Spleen (tissue), 11 donors: ENCODE measurements around the gene HNRNPM. TPM values are rescaled to one million over a fixed set of nuclear protein-coding genes. Genes with fewer than 3 reads are reported as not detected.

Source experiments
- DNase-seq: peaks from one replicate; pipeline ENCODE4 v3.0.0-alpha.2; 2020
- H3K27ac ChIP-seq, 8 donors: fragments of 200-600 bp; sonication (generic) in 7 of 8; 1 replicate in 4 of 8; 2 replicates in 4 of 8; pipeline versions ENCODE4 v1.5.0 to v1.8.0; 2016 to 2021; ENCODE audit warnings: inconsistent platforms in 4 of 8, mild to moderate bottlenecking in 4 of 8, moderate library complexity in 1 of 8
- H3K27me3 ChIP-seq, 7 donors: fragments of 200-600 bp; sonication (generic) in 6 of 7; replicated peaks in 1 of 7; 1 replicate in 4 of 7; 2 replicates in 3 of 7; pipeline versions ENCODE4 v1.5.0 to v1.8.0; 2016 to 2021; ENCODE audit warnings: inconsistent platforms in 3 of 7, mild to moderate bottlenecking in 1 of 7
- H3K36me3 ChIP-seq, 6 donors: fragments of 200-600 bp; sonication (generic) in 5 of 6; 1 replicate in 4 of 6; 2 replicates in 2 of 6; pipeline versions ENCODE4 v1.5.0 to v1.8.0; 2016 to 2021; ENCODE audit warnings: inconsistent platforms in 2 of 6
- H3K4me1 ChIP-seq, 6 donors: fragments of 200-600 bp; sonication (generic) in 5 of 6; 1 replicate in 3 of 6; 2 replicates in 3 of 6; pipeline versions ENCODE4 v1.5.0 to v1.8.0; 2016 to 2021; ENCODE audit warnings: inconsistent platforms in 3 of 6
- H3K4me3 ChIP-seq, 8 donors: fragments of 200-600 bp; sonication (generic) in 7 of 8; 1 replicate in 4 of 8; 2 replicates in 4 of 8; pipeline versions ENCODE4 v1.5.0 to v1.8.0; 2016 to 2021; ENCODE audit warnings: inconsistent platforms in 4 of 8, mild to moderate bottlenecking in 4 of 8, moderate library complexity in 2 of 8
- H3K9me3 ChIP-seq, 8 donors: fragments of 200-600 bp; sonication (generic) in 7 of 8; 1 replicate in 4 of 8; 2 replicates in 4 of 8; pipeline versions ENCODE4 v1.5.0 to v1.8.0; 2016 to 2021; ENCODE audit warnings: inconsistent platforms in 4 of 8
- POLR2A ChIP-seq, 3 donors: fragments of 450-650 bp; IDR thresholded peaks; one replicate each; pipeline ENCODE4 v1.5.1; 2017; ENCODE audit warnings: antibody characterized with exemption in 3 of 3, mild to moderate bottlenecking in 1 of 3
- POLR2AphosphoS5 ChIP-seq, 3 donors: sonication (generic); formaldehyde crosslinking; IDR thresholded peaks; one replicate each; pipeline ENCODE4 v1.5.1; 2017; ENCODE audit warnings: antibody characterized with exemption in 3 of 3
- WGBS, 5 donors: extraction: QIAGEN DNeasy Blood & Tissue Kit in 3 of 5; methylation state at CpG; one replicate each; pipeline versions ENCODE4 v1.1.5 to v1.1.7; 2013 to 2018; 5-methylcytosine and 5-hydroxymethylcytosine counted together
- intact Hi-C: fragments of 100-400 bp; cut with DNase I; formaldehyde crosslinking; loops from one replicate; pipeline ENCODE4 v1.15.0; 2023; ENCODE audit warnings: low total_unique reads
- polyA plus RNA-seq, 3 donors: library from polyadenylated mRNA; stranded (reverse); fragments of 200-250 nt; gene quantifications; one replicate each; pipeline ENCODE4 v1.2.1, GENCODE V29; 2013
- total RNA-seq, 7 donors: library from RNA; depleted of rRNA in 3 of 7; stranded (reverse); fragments of >200 nt in 3 of 7; fragmentation: NEBNext Ultra II Directional in 4 of 7; extraction: Animal tissue kit (Norgen Biotek cat#: 25700) in 4 of 7; gene quantifications; one replicate each; pipeline versions ENCODE4 v1.1.0 to v1.2.1, GENCODE V29; 2016 to 2021
- TF ChIP-seq, protein P1 (sequence below), 11 experiments: fragments of 200-600 bp in 7 of 11; fragments of 450-650 bp in 4 of 11; sonication (generic) in 4 of 11; IDR thresholded peaks in 8 of 11; conservative IDR thresholded peaks in 3 of 11; 1 replicate in 7 of 11; 2 replicates in 4 of 11; pipeline versions ENCODE4 v1.4.0 to v1.8.0; 2016 to 2021; ENCODE audit warnings: antibody characterized with exemption in 11 of 11, inconsistent platforms in 4 of 11, mild to moderate bottlenecking in 1 of 11
- donor health status: healthy with polysubstance abuse.
- donor health status: DM: no; HTN: no; CAD: no; lungs with moderate emphysema.
- donor health status: DM: no; HTN: no; CAD: no.
- donor health status: Bipolar disorder and iron deficiency.
- donor health status: healthy.
- donor health status: DM: no; HTN: no; CAD: no.
- donor health status: DM: yes; HTN: yes; CAD: no.

Gene HNRNPM
- total and polyA plus RNA-seq, 10 donors = 77.1 to 229 (median 138) TPM

DNA sequence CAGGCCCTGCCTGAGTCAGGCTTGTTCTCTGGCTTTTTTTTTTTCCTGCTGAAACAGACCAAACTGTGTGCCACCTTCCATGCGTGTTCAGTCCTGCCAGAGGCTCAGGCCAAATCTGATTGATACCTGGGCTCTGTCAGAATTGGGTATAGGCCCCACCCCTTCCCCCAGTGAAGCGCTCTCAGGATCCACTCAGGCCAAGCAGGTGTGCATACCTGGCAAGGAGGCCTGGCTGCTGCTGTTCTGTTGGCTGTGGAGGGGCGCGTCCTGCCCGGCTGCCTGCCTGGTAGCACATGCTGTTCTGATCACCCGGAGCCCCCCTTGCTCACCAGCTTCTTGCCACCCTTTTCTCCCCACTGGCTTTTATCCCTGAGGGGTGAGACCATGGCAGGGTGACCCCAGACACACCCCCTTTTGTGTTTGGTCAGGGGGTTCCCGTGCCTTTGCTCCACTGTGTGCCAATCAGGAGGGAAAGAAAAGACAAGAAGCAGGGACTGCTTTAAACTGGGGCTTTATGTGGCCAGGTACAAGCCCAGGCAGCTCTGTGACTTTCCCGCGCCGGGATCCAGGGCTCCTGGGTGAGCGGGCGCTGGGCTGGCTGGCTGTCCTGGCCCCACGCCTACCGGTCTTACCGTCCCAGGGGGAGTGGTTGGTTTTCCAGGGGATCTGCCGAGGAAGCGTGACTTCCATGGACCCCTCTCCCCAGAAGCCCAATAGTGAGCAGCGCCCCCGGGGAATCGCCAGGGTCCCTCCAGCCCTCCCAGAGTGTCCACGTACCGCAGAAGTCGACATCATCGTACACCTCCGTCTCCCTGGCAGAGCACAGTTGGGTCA lies 45.0 kb downstream of the HNRNPM start:
- TF ChIP-seq POLR2AphosphoS5 (IDR thresholded peaks at IDR 0.05) (peak; percentile 12 to 20 (median 17)), POLR2A (IDR thresholded peaks at IDR 0.05) (no peak)
- TF ChIP-seq, protein P1, sequence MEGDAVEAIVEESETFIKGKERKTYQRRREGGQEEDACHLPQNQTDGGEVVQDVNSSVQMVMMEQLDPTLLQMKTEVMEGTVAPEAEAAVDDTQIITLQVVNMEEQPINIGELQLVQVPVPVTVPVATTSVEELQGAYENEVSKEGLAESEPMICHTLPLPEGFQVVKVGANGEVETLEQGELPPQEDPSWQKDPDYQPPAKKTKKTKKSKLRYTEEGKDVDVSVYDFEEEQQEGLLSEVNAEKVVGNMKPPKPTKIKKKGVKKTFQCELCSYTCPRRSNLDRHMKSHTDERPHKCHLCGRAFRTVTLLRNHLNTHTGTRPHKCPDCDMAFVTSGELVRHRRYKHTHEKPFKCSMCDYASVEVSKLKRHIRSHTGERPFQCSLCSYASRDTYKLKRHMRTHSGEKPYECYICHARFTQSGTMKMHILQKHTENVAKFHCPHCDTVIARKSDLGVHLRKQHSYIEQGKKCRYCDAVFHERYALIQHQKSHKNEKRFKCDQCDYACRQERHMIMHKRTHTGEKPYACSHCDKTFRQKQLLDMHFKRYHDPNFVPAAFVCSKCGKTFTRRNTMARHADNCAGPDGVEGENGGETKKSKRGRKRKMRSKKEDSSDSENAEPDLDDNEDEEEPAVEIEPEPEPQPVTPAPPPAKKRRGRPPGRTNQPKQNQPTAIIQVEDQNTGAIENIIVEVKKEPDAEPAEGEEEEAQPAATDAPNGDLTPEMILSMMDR (IDR thresholded peaks at IDR 0.05 in 8 of 11, conservative IDR thresholded peaks at IDR 0.05 in 3 of 11) = no peak
- WGBS, 5 donors = 84 to 91% (median 87%) methylated on average over 14 to 25 of the region's 25 CpGs
- Histone ChIP-seq H3K27me3 (no peaks in the 10 kb centered on the region), H3K4me1 (peaks cover 5 to 93% (median 40%) of the 10 kb centered on the region in 6 donors), H3K4me3 (peak overlapping the region in 1 of 8 donors; percentile 19), H3K27ac (peak overlapping the region in 6 of 8 donors; percentile 33 to 95 (median 70)), H3K36me3 (peaks cover 7 to 76% (median 50%) of the 10 kb centered on the region in 6 donors), H3K9me3 (no peaks in the 10 kb centered on the region)
- peak; percentile 69 for DNase-seq
- intact Hi-C loops = no loop called here

GRCh38 chr19:8490395-8490760 lies 45.6 kb downstream of the HNRNPM start:
- TF ChIP-seq POLR2A (IDR thresholded peaks at IDR 0.05) (no peak), POLR2AphosphoS5 (IDR thresholded peaks at IDR 0.05) (peak in 2 of 3 donors; percentile 12 to 47)
- H3K4me3 ChIP-seq = peak overlapping the region in 1 of 8 donors; percentile 19
- H3K36me3 ChIP-seq = peaks cover 7 to 70% (median 44%) of the 10 kb centered on the region in 6 donors
- intact Hi-C loops = no loop called here
- peak overlapping the region in 4 of 8 donors; percentile 33 to 95 (median 88) for H3K27ac ChIP-seq
- peaks cover 5 to 93% (median 38%) of the 10 kb centered on the region in 6 donors for H3K4me1 ChIP-seq
- DNase-seq = peak; percentile 68
- no peaks in the 10 kb centered on the region for H3K9me3 ChIP-seq
- no peaks in the 10 kb centered on the region for H3K27me3 ChIP-seq
- WGBS, 5 donors = 75 to 87% (median 84%) methylated on average over 12 to 24 of the region's 24 CpGs

- WGBS, 5 donors = 77 to 88% (median 80%) methylated on average over 10 to 12 of the region's 12 CpGs
- TF ChIP-seq POLR2AphosphoS5 (IDR thresholded peaks at IDR 0.05) = peak in 1 of 3 donors; percentile 2
- TF ChIP-seq, protein P1 (IDR thresholded peaks at IDR 0.05 in 8 of 11, conservative IDR thresholded peaks at IDR 0.05 in 3 of 11) = no peak
- H3K4me1 ChIP-seq = peaks cover 5 to 93% (median 40%) of the 10 kb centered on the region in 6 donors
Observed at GRCh38 chr19:8490873-8491272, 46.1 kb downstream of the HNRNPM start.

GRCh38 chr19:8491574-8491973 lies 46.8 kb downstream of the HNRNPM start:
- Histone ChIP-seq H3K4me3 (no peak overlapping the region), H3K27ac (peak overlapping the region in 3 of 8 donors; percentile 88 to 95 (median 89)), H3K4me1 (peaks cover 5 to 91% (median 37%) of the 10 kb centered on the region in 6 donors), H3K9me3 (no peaks in the 10 kb centered on the region), H3K27me3 (no peaks in the 10 kb centered on the region), H3K36me3 (peaks cover 0 to 70% (median 33%) of the 10 kb centered on the region in 6 donors)
- peak; percentile 48 for DNase-seq
- intact Hi-C loops = no loop called here
- WGBS, 5 donors = 71 to 77% (median 74%) methylated on average over 6 of the region's 6 CpGs
- TF ChIP-seq POLR2A (IDR thresholded peaks at IDR 0.05) = no peak
- TF ChIP-seq, protein P1 (IDR thresholded peaks at IDR 0.05 in 8 of 11, conservative IDR thresholded peaks at IDR 0.05 in 3 of 11) = peak in 4 of 11 experiments; percentile 14 to 41 (median 24)
- TF ChIP-seq POLR2AphosphoS5 (IDR thresholded peaks at IDR 0.05) = peak in 2 of 3 donors; percentile 9 to 39

More at GRCh38 chr19:8490873-8491272, 46.1 kb downstream of the HNRNPM start:
- intact Hi-C loops = no loop called here
- peak; percentile 67 for DNase-seq
- Histone ChIP-seq H3K27me3 (no peaks in the 10 kb centered on the region), H3K27ac (peak overlapping the region in 4 of 8 donors; percentile 33 to 95 (median 88)), H3K9me3 (no peaks in the 10 kb centered on the region), H3K4me3 (no peak overlapping the region), H3K36me3 (peaks cover 3 to 70% (median 39%) of the 10 kb centered on the region in 6 donors)
